Raji (cell line): ENCODE measurements around the gene TBX4.

Experiments
- POLR2A ChIP-seq: IDR thresholded peaks from 2 replicates; pipeline ENCODE4 v1.6.1; 2011; ENCODE audit warnings: low read depth, low read length, control low read depth; ENCODE audit not compliant: insufficient read depth

TBX4 gene

DNA sequence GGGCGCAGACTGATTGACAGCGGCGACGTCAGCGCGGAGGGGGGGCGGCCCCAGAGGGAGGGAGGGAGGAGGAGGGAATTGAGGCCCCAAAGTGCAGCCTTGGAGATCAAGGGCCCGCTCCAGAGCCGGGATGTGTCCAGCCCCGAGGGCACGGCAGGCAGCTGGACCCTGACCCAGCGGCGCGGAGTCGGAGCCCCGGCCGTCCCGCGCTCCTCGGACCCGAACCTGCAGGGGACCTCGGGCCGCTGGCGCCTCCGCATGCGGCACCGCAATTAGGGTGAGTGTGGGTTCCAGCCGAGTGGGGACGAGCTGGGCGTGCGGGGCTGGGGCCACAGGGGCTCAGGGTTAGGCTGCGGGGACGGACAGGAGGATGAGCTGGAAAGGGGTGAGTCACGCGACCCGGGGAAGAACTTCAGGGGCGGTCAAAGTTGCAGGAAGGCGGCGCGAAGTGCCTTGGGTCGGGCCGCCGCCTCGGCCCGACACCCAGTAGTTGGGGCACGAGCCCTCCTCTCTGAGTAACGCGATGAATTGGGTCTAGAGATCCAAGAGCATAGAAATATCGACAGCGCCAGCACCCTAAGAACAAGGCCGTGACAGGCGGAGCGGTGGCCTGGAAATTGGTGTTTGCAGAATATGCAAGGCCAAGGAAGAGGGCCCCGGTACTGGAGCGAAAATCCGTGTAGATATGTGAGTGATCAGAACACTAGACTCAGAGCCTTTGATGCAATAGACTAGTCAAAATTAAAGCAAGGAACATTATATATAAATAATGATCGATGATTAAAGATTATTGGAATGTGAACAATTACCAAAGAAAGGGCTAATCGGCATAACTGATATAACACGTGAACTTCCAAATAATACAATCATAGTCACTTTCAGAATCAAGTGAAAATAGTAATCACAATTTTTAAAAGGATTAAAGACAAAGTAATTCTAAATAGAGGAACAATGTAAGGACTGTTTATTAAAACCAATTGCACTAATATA lies at the start of gene TBX4:
Gene TBX4, plus strand, starts transcription at position 122 of the 990 bp plus-strand sequence. CDS start 4,069 bp downstream, outside the sequence.
- no peak for TF ChIP-seq POLR2A

DNA sequence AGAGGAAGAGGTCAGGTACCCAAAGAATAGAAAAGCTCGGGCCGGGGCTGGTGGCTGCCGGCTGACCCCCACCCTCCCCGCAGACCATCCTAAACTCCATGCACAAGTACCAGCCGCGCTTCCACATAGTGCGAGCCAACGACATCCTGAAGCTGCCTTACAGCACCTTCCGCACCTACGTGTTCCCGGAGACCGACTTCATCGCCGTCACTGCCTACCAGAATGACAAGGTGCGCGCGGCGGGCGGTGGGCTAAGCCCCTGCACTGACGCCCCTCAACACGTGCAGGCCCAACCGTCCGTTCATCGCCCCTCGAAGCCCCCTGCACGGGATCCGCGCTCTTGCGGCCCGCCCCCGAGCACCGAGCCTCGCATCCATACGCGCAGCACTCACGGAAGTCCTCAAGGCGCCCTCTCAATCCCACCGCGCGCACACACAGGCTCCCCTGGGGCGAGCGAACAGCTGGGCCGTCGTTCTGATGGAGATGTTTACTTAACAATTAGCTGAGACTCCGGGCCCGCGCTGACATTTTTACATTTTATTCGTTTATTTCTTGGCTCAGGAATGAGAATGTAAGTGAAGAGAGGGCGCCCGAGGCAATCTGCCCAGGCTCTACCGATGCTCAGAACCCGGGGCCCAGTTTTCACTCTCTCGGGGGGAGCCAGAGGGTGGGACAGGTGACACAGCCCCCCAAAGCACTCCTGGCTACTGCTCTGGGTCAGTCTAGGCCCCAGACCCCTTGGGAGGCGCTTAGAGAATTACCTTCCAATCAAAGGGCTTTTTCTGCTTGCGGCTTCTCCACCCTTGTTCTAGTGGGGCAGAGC lies 49.0 kb upstream of the TBX4 start:
- no peak for TF ChIP-seq POLR2A

- no peak for TF ChIP-seq POLR2A
These were observed 48.2 kb upstream of the TBX4 start for GRCh38 chr17:61403801-61404662.

DNA sequence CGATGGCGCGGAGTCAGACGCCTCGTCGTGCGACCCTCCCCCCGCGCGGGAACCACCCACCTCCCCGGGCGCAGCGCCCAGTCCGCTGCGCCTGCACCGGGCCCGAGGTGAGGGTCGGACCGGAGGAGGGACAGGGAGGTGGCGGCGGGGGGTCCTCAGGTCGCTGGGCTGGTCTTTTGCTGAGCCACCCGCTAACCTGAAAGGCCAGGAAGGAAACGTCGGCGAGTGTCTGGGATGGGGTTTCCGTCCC lies 47.6 kb upstream of the TBX4 start:
- no peak for TF ChIP-seq POLR2A

DNA sequence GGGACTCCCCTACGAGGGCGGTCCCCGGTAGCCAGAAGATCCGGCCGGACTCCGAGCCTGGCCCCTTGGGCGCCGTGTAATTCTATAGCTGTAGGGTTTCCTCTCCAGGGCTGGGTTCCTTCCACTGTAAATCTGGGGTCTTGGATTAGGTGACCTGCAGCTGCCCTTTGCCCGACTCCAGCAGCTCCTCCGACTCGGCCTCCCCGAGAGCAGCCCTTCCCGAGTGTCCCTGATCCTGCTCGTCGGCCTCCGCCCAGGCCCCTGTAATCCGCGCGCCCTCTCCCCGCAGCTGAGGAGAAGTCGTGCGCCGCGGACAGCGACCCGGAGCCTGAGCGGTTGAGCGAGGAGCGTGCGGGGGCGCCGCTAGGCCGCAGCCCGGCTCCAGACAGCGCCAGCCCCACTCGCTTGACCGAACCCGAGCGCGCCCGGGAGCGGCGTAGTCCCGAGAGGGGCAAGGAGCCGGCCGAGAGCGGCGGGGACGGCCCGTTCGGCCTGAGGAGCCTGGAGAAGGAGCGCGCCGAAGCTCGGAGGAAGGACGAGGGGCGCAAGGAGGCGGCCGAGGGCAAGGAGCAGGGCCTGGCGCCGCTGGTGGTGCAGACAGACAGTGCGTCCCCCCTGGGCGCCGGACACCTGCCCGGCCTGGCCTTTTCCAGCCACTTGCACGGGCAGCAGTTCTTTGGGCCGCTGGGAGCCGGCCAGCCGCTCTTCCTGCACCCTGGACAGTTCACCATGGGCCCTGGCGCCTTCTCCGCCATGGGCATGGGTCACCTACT lies 47.1 kb upstream of the TBX4 start:
- TF ChIP-seq POLR2A: no peak

- no peak for TF ChIP-seq POLR2A
These were observed 46.3 kb upstream of the TBX4 start for GRCh38 chr17:61405686-61406536.

- TF ChIP-seq POLR2A: no peak
These were observed 45.7 kb upstream of the TBX4 start for GRCh38 chr17:61406537-61406845.

- no peak for TF ChIP-seq POLR2A
These were observed 45.0 kb upstream of the TBX4 start for GRCh38 chr17:61406971-61407911.

DNA sequence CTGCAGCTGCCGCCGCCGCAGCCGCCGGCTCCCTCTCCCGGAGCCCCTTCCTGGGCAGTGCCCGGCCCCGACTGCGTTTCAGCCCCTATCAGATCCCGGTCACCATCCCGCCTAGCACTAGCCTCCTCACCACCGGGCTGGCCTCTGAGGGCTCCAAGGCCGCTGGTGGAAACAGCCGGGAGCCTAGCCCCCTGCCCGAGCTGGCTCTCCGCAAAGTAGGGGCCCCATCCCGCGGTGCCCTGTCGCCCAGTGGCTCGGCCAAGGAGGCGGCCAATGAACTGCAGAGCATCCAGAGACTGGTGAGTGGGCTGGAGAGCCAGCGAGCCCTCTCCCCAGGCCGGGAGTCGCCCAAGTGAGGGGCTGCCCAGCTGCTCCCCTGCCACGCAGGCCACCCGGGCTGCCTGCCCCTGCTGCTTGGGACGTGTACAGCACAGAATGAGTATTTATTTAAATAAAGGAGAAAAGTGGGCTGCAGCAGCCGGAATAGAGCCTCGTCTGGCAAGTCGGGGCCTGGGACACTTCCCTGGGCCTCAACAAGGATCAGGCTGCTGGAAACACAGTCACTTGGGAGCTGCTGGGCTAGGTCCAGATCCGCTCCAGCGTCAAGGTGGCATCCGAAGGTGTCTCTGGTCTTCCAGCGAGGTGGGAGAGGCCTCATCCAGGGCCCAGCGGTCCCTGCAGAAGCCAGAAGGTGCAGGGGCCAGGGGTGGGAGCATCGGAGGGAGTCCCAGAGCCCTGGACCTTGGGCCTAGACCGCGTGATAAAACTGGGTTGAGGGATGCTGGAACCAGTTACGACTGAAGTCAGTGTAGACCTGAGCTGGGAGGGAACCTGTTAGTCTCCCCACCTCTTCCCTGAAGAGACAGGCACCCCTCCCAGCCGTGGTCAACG lies 43.8 kb upstream of the TBX4 start:
- TF ChIP-seq POLR2A: no peak

DNA sequence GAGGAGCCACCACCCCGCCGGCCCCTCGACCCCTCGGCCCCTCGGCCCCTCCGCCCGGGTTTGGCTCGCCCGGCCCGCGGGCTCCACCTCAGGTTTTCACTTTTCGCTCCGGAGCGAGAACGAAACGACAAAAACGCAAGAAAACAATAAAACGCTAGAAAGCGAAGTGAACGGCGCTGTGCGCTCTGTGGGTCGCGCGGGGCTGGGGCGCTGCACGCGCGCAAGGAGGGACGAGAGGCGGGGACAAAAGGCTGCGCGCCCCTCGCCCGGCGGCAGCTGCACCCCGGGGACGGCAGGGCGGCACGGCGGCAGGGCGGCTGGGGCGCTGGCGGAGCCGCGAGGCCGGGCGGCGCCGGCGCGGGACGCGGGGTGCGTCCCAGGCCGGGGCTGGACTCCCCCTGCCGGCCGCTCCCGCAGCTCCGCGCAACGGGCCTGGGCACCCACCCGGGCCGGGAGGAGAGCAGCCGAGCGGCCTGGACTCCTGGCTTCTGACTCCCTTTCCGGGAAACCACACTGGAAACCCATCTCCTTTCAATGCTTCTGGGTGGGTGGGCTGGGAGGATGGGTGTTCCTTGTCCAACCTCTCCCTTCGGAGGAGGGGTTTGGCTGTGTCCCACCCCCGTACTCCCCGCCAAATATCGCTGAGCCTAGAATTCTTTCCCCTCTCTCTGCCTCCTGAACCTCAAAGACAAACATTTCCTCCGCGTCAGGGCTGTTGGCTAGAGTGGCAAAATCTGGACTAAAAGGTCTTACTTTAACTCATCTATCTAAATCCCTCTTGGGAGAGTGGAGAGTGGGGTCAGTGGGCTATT lies 42.7 kb upstream of the TBX4 start:
- no peak for TF ChIP-seq POLR2A
